ENCODE measurements around the gene SREK1IP1.

Gene SREK1IP1

DNA sequence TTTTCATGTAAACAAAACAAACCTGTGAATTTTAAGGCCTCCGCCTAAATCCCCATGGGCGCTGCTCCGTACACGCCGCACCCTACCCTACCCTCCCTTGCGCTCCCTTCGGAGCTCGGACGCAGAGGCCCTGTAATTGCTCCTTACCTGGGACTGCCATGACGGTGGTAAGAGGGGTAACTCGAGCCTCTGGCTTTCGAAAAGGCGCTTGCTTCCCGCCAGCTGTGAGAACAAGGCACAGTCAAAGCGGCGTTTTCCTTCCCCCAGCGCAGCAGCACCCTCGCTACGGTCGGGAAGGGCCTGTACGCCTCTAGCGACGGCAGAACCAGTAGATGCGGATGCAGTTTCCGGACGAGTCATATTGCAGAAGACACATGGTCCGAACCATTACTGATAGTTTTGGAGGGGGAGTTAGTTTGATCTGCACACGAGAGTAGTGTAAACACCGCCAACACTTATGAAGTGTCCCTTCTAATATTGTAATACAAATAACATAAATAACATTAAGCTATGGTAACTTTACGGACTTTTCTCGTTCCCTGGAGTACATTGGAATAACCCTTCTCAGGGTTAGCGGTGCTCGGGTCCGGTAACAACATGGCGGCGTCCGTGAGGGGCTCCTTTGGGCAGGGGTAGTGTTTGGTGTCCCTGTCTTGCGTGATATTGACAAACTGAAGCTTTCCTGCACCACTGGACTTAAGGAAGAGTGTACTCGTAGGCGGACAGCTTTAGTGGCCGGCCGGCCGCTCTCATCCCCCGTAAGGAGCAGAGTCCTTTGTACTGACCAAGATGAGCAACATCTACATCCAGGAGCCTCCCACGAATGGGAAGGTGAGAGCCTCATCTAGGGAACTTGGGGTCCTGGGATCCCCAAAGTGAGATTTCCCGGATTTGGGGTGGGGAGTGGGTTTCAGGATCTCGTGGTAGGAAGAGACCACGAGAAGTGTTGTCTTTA is at the start of gene SREK1IP1, which contains the start of gene CWC27:
SREK1IP1 (minus strand) TSS at position 334 of the 955 bp plus-strand sequence; CDS start at position 160, 174 bp downstream.
CWC27 (plus strand) TSS at position 573 of the 955 bp plus-strand sequence; CDS start at position 790, 217 bp downstream.
- 0 out of 2 replicates have a peak, but pooled peaks cover 4% of the 10 kb centered on the region for H3K36me3 ChIP-seq (replicated peaks)
- H3K27me3 ChIP-seq (ENCODE audit: low read depth), result no peaks in the 10 kb centered on the region
- peak; percentile 79 to 88 for DNase-seq (ENCODE audit: low spot score in 2 of 2)
- H3K9me3 ChIP-seq, result no peaks in the 10 kb centered on the region
- H3K4me1 ChIP-seq, result peaks cover 30% of the 10 kb centered on the region
- peak within 1 kb of the TSS; percentile 75 for H3K4me3 ChIP-seq
- in situ Hi-C loops (cut with MboI; ENCODE audit: low sequenced_read_pairs), result no loop called here

GRCh38 chr5:64818245-64818644 is 49.8 kb upstream of the SREK1IP1 start:
- in situ Hi-C loops (cut with MboI; ENCODE audit: low sequenced_read_pairs), result loop anchor here (10.0 to 25.0 kb wide), 2 partner anchors 219 to 667 kb away; partner anchors contain the start of gene ADAMTS6
- Histone ChIP-seq H3K4me3 (no peak overlapping the region), H3K9me3 (no peaks in the 10 kb centered on the region), H3K27me3 (ENCODE audit: low read depth) (no peaks in the 10 kb centered on the region), H3K4me1 (no peaks in the 10 kb centered on the region), H3K36me3 (replicated peaks) (no peaks in the 10 kb centered on the region)
- no peak for DNase-seq (ENCODE audit: low spot score in 2 of 2)

DNA sequence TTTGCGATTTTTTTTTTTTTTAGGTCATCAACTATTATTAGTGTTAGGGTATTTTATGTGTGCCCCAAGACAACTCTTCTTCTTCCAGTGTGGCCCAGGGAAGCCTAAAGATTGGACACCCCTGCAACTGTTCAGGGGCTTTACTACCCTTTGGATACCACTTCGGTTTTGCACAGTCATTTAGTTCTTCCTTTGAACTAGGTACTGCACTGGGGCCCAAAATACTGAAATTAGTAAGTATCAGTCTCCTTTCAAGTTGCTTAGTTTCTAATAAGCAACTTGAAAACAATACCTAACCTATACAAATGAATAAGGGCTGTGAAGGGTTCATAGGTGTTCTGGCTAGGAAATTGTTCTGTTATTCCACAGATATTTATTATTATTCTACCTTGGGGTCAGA is 45.6 kb upstream of the SREK1IP1 start:
- no peaks in the 10 kb centered on the region for H3K9me3 ChIP-seq
- H3K4me3 ChIP-seq, result no peak overlapping the region
- H3K4me1 ChIP-seq, result no peaks in the 10 kb centered on the region
- no peaks in the 10 kb centered on the region for H3K36me3 ChIP-seq (replicated peaks)
- H3K27me3 ChIP-seq (ENCODE audit: low read depth), result no peaks in the 10 kb centered on the region
- DNase-seq (ENCODE audit: low spot score in 2 of 2), result no peak
- in situ Hi-C loops (cut with MboI; ENCODE audit: low sequenced_read_pairs), result loop anchor here (10.0 to 25.0 kb wide), 2 partner anchors 223 to 671 kb away; partner anchors contain the start of gene ADAMTS6

DNA sequence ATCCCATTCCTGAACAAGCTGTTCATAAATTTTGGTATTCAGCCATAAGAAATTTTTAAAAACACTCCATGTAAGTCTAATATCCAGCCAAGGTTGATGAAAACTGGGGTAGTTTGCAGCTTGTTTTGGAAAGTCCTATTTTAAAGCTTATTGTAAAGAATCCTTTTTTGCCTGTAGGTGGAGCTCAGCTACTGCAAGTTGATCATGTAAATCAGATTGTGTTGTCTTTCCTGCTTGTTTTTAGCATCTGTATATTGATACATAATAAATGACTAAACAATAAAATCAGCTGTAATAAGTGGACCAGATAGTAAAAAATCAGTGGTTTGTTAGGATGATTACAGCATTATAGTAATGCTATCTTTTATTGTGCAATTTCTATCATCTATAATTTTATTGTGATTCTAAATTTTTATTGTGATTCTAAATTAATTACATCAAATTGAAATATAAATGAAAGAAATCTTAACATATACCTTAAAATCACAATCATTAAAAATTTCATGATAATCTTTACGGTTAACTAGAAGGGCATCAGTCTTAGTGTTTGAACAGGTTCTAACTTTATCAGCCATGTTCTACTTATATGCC is 42.7 kb upstream of the SREK1IP1 start:
- no peaks in the 10 kb centered on the region for H3K27me3 ChIP-seq (ENCODE audit: low read depth)
- no peaks in the 10 kb centered on the region for H3K9me3 ChIP-seq
- H3K4me3 ChIP-seq, result no peak overlapping the region
- H3K36me3 ChIP-seq (replicated peaks), result no peaks in the 10 kb centered on the region
- DNase-seq (ENCODE audit: low spot score in 2 of 2), result peak; percentile 9 to 57
- H3K4me1 ChIP-seq, result no peaks in the 10 kb centered on the region
- in situ Hi-C loops (cut with MboI; ENCODE audit: low sequenced_read_pairs), result loop anchor here (10.0 to 25.0 kb wide), 2 partner anchors 226 to 674 kb away; partner anchors contain the start of gene ADAMTS6

DNA sequence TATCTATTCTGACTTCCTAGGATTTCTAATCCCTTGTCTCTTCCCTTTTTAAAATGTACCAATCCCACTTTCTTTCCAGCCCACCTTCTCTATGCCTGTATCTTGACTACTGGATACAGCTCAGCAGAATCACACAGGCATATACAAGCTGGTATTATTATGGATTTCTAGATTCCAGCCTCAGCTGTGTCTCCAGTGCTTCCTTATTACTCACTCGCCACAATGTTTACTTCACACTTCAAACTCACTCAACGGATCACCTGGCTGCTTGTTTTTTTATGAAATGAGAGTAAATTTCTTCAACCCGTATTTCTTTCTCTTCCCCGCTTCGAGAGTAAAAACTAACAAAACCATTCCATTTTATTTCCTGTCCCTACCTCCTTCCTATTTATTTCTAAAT is 39.0 kb upstream of the SREK1IP1 start:
- DNase-seq (ENCODE audit: low spot score in 2 of 2), result no peak
- in situ Hi-C loops (cut with MboI; ENCODE audit: low sequenced_read_pairs), result loop anchor here (25.0 kb wide), 1 partner anchor 230 kb away; no protein-coding TSS in a partner anchor
- Histone ChIP-seq H3K27me3 (ENCODE audit: low read depth) (no peaks in the 10 kb centered on the region), H3K4me1 (no peaks in the 10 kb centered on the region), H3K9me3 (no peaks in the 10 kb centered on the region), H3K4me3 (no peak overlapping the region), H3K36me3 (replicated peaks) (peaks cover 3% of the 10 kb centered on the region; the same call in 1 of the 2 replicates)

- Histone ChIP-seq H3K9me3 (no peaks in the 10 kb centered on the region), H3K36me3 (replicated peaks) (peaks cover 3% of the 10 kb centered on the region; the same call in 1 of the 2 replicates), H3K4me3 (no peak overlapping the region), H3K27me3 (ENCODE audit: low read depth) (no peaks in the 10 kb centered on the region), H3K4me1 (no peaks in the 10 kb centered on the region)
- in situ Hi-C loops (cut with MboI; ENCODE audit: low sequenced_read_pairs), result loop anchor here (25.0 kb wide), 1 partner anchor 231 kb away; no protein-coding TSS in a partner anchor
- DNase-seq (ENCODE audit: low spot score in 2 of 2), result no peak
Observed at GRCh38 chr5:64806537-64806936, 38.0 kb upstream of the SREK1IP1 start.

- H3K27me3 ChIP-seq (ENCODE audit: low read depth), result no peaks in the 10 kb centered on the region
- peaks cover 3% of the 10 kb centered on the region; the same call in 1 of the 2 replicates for H3K36me3 ChIP-seq (replicated peaks)
- in situ Hi-C loops (cut with MboI; ENCODE audit: low sequenced_read_pairs), result loop anchor here (25.0 kb wide), 1 partner anchor 236 kb away; no protein-coding TSS in a partner anchor
- H3K4me3 ChIP-seq, result no peak overlapping the region
- H3K9me3 ChIP-seq, result no peaks in the 10 kb centered on the region
- no peaks in the 10 kb centered on the region for H3K4me1 ChIP-seq
- DNase-seq (ENCODE audit: low spot score in 2 of 2), result no peak
Observed at GRCh38 chr5:64800926-64801325, 32.4 kb upstream of the SREK1IP1 start.

DNA sequence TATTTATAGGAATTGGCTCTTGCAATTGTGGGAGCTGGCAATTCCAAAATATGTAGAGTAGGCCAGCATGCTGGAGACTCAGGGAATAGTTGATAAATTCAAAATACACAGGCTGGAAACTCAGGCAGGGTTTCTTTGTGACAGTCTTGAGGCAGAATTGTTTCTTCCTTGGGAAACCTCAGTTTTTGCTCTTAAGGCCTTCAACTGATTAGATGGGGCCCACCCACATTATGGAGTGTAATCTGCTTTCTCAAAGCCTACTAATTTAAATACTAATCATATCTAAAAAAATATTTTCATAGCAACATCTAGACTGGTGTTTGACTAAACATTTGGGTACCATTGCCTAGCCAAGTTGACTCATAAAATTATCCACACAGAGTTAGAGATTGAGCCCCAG is 27.8 kb upstream of the SREK1IP1 start:
- in situ Hi-C loops (cut with MboI; ENCODE audit: low sequenced_read_pairs), result no loop called here
- H3K4me1 ChIP-seq, result peaks cover 10% of the 10 kb centered on the region
- H3K27me3 ChIP-seq (ENCODE audit: low read depth), result no peaks in the 10 kb centered on the region

DNA sequence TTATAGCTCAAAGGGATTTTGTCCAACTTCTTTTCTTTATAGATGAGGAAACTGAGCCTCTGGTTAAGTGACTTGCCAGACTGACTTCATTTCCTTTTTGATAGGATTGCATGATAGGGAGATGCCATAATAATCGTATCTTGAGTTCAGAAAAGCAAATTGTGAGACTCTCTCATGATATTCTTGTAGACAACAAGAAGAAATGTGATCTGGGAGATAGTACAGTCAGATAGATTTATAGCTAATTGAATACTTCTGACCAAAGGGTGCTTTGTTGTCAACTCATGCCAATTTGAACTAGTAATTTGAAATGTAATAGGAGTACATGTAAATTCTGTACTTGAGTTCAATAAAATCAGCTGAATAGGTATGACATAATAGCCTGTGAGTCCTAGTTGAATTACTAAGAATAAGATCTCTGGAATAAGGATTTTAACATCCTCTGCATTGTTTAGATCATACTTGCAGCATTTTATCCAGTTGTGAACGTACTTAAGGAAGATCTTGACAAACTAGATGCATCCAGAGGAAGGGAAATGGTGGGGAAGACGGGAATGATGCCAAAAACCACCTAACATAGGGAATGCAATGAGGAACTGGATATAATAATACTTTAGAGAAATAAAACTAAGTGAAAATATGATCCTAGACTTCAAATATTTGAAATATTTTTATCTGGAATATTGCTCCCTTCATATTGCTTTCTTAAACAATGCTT is 25.7 kb upstream of the SREK1IP1 start:
- H3K36me3 ChIP-seq (replicated peaks), result no peaks in the 10 kb centered on the region
- no peaks in the 10 kb centered on the region for H3K9me3 ChIP-seq
- in situ Hi-C loops (cut with MboI; ENCODE audit: low sequenced_read_pairs), result no loop called here
- no peaks in the 10 kb centered on the region for H3K27me3 ChIP-seq (ENCODE audit: low read depth)
- H3K4me1 ChIP-seq, result peaks cover 19% of the 10 kb centered on the region
- H3K4me3 ChIP-seq, result no peak overlapping the region
- no peak for DNase-seq (ENCODE audit: low spot score in 2 of 2)

More for the DNA sequence above, 27.8 kb upstream of the SREK1IP1 start:
- H3K4me3 ChIP-seq, result no peak overlapping the region
- no peaks in the 10 kb centered on the region for H3K9me3 ChIP-seq
- no peaks in the 10 kb centered on the region for H3K36me3 ChIP-seq (replicated peaks)
- DNase-seq (ENCODE audit: low spot score in 2 of 2), result no peak

DNA sequence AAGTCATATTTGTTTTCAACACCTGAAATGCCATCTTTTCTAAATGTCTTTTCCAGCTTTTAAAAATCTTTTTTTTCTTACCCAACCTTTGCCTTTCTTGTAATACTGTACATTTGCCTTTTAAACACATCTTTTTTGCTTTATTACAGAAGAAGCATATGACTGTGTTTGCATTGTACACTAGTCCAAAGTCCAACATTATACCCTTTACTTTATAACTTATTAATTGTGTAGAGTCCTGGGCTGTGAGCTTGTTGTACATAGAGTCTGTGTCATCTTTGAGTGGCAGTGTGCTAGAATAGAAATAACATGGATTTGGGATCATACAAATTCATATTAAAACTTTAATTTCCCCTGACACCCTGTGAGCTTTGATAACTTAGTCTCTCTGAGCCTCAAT is 24.0 kb upstream of the SREK1IP1 start:
- Histone ChIP-seq H3K9me3 (no peaks in the 10 kb centered on the region), H3K36me3 (replicated peaks) (no peaks in the 10 kb centered on the region), H3K27me3 (ENCODE audit: low read depth) (no peaks in the 10 kb centered on the region), H3K4me1 (peaks cover 22% of the 10 kb centered on the region), H3K4me3 (no peak overlapping the region)
- in situ Hi-C loops (cut with MboI; ENCODE audit: low sequenced_read_pairs), result no loop called here
- no peak for DNase-seq (ENCODE audit: low spot score in 2 of 2)

- no peaks in the 10 kb centered on the region for H3K27me3 ChIP-seq (ENCODE audit: low read depth)
- in situ Hi-C loops (cut with MboI; ENCODE audit: low sequenced_read_pairs), result no loop called here
- DNase-seq (ENCODE audit: low spot score in 2 of 2), result no peak
- no peaks in the 10 kb centered on the region for H3K9me3 ChIP-seq
- peaks cover 4% of the 10 kb centered on the region; the same call in 1 of the 2 replicates for H3K36me3 ChIP-seq (replicated peaks)
- peaks cover 16% of the 10 kb centered on the region for H3K4me1 ChIP-seq
- no peak overlapping the region for H3K4me3 ChIP-seq
Observed at GRCh38 chr5:64790210-64790609, 21.7 kb upstream of the SREK1IP1 start.

DNA sequence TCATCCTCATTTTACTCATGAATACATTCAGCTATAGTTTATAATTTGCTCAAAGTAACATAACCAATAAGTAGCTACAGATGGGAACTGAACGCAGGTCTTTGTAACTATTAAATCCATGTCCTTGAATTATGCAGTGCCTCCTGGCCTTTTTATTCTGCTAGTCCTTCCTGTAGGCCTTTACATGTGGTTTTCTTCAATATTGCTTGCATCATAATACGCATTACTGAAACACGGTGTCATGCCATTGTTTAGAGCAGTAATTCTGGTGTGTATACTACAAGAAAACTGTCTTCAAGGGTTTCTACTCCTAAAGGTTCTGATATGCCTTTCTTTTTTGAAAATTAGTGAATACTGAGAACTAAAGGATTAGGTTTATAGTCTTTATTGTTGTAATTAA is 21.0 kb upstream of the SREK1IP1 start:
- H3K4me3 ChIP-seq, result no peak overlapping the region
- peaks cover 12% of the 10 kb centered on the region; the same call in 1 of the 2 replicates for H3K4me1 ChIP-seq
- in situ Hi-C loops (cut with MboI; ENCODE audit: low sequenced_read_pairs), result loop anchor here (10.0 kb wide), 1 partner anchor 155 kb away; no protein-coding TSS in a partner anchor
- DNase-seq (ENCODE audit: low spot score in 2 of 2), result peak in 1 of 2 experiments; percentile 61
- peaks cover 4% of the 10 kb centered on the region; the same call in 1 of the 2 replicates for H3K36me3 ChIP-seq (replicated peaks)
- no peaks in the 10 kb centered on the region for H3K9me3 ChIP-seq
- H3K27me3 ChIP-seq (ENCODE audit: low read depth), result no peaks in the 10 kb centered on the region

DNA sequence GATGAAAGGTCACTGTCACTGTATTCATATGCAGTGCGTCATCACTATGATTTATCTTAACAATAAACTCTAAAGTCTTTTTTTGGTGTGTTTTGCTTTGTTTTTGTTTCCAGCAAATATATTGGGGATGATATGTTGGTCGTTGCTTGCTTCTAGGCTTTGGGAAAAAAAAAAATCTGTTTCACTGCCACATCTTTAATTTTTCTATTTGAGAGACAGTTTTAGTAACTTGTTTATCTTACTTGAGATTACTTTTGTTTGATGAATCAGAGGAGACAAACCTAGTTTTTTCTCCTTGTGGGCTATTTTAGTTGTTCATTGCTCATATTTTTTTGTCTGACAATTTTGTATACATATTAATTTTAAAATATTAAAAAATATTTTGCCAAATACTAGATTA is 19.7 kb upstream of the SREK1IP1 start:
- Histone ChIP-seq H3K9me3 (no peaks in the 10 kb centered on the region), H3K4me1 (peaks cover 12% of the 10 kb centered on the region; the same call in 1 of the 2 replicates), H3K36me3 (replicated peaks) (peaks cover 4% of the 10 kb centered on the region; the same call in 1 of the 2 replicates), H3K27me3 (ENCODE audit: low read depth) (no peaks in the 10 kb centered on the region), H3K4me3 (no peak overlapping the region)
- no peak for DNase-seq (ENCODE audit: low spot score in 2 of 2)
- in situ Hi-C loops (cut with MboI; ENCODE audit: low sequenced_read_pairs), result loop anchor here (10.0 kb wide), 1 partner anchor 153 kb away; no protein-coding TSS in a partner anchor
